Uterus (tissue), 2 donors: ENCODE results near the gene FAM209A.

Source experiments
- CTCF ChIP-seq, 4 experiments: fragments of 200-600 bp in 2 of 4; fragments of 450-650 bp in 2 of 4; sonication (generic) in 2 of 4; IDR thresholded peaks; one replicate each; pipeline ENCODE4 v1.5.1; 2016 to 2019; ENCODE audit warnings: antibody characterized with exemption in 4 of 4, mild to moderate bottlenecking in 2 of 4, moderate library complexity in 1 of 4
- POLR2A ChIP-seq, 2 donors: fragments of 450-650 bp; IDR thresholded peaks; one replicate each; pipeline ENCODE4 v1.6.1; 2016; ENCODE audit warnings: antibody characterized with exemption in 2 of 2, mild to moderate bottlenecking in 1 of 2, moderate library complexity in 1 of 2

DNA sequence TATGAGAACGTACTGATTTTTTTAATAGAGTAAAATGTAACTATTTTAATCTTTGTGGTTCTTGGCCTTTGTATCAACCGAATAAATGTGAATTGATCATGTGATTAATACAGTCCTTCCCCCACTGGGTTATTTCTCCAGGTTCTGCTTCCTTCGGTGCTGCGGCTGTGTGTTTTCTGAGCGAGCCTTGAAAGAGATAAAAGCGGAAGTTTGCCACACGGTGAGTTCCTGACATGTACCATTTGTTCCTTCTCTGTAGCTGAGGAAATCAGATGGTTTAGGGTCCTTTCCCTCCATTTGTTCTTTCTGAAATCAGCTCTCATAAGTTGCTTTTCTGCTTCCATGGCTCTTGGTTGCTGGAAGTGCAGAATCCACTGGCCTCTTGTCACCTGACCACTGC lies 40.6 kb upstream of the FAM209A start:
- TF ChIP-seq POLR2A (IDR thresholded peaks at IDR 0.05) (no peak), CTCF (IDR thresholded peaks at IDR 0.05) (no peak)
